GM23338 (cell line): ENCODE results near the gene POLR3E. TPM values are rescaled to one million over a fixed set of nuclear protein-coding genes. Genes with fewer than 3 reads are reported as not detected.

Experiments
- ATAC-seq: fragments of 200-7000 bp; cut with Tn5 transposase; 3 replicates; pipeline ENCODE4 v1.9.1; 2020
- DNase-seq: peaks from one replicate; pipeline ENCODE4 v3.0.0-alpha.2; 2015; ENCODE audit warnings: low spot score
- H2AFZ ChIP-seq: fragments of 200-600 bp; sonication (generic); 2 replicates; pipeline ENCODE4 v1.8.0; 2016; ENCODE audit warnings: antibody characterized with exemption, mild to moderate bottlenecking, moderate library complexity
- H3F3A ChIP-seq: fragments of 200-600 bp; sonication (generic); replicated peaks from 2 replicates; pipeline ENCODE4 v1.8.0; 2017; ENCODE audit warnings: antibody characterized with exemption, mixed run types, low read depth
- H3K27ac ChIP-seq: fragments of 200-600 bp; sonication (generic); 2 replicates; pipeline ENCODE4 v1.6.1; 2016; ENCODE audit warnings: low read depth
- H3K27me3 ChIP-seq: fragments of 200-600 bp; sonication (generic); 2 replicates; pipeline ENCODE4 v1.8.0; 2016; ENCODE audit warnings: mild to moderate bottlenecking, mixed run types, moderate library complexity; ENCODE audit not compliant: insufficient read depth
- H3K36me3 ChIP-seq: fragments of 200-600 bp; sonication (generic); 2 replicates; pipeline ENCODE4 v1.8.0; 2016; ENCODE audit warnings: mild to moderate bottlenecking; ENCODE audit not compliant: insufficient read depth
- H3K4me1 ChIP-seq: fragments of 200-600 bp; sonication (generic); 2 replicates; pipeline ENCODE4 v1.8.0; 2016; ENCODE audit warnings: mild to moderate bottlenecking, moderate library complexity; ENCODE audit not compliant: insufficient read depth
- H3K4me2 ChIP-seq: fragments of 200-600 bp; sonication (generic); 2 replicates; pipeline ENCODE4 v1.7.1; 2017; ENCODE audit warnings: mixed run types
- H3K4me3 ChIP-seq: fragments of 200-600 bp; sonication (generic); 2 replicates; pipeline ENCODE4 v1.6.1; 2016; ENCODE audit warnings: mixed run types
- H3K79me2 ChIP-seq: fragments of 200-600 bp; sonication (generic); replicated peaks from 2 replicates; pipeline ENCODE4 v1.8.0; 2017; ENCODE audit warnings: mild to moderate bottlenecking; ENCODE audit not compliant: insufficient read depth
- H3K9me2 ChIP-seq: fragments of 200-600 bp; sonication (generic); 2 replicates; pipeline ENCODE4 v1.8.0; 2017; ENCODE audit not compliant: insufficient read depth
- H4K20me1 ChIP-seq: fragments of 200-600 bp; sonication (generic); replicated peaks from 2 replicates; pipeline ENCODE4 v1.8.0; 2017; ENCODE audit warnings: mild to moderate bottlenecking; ENCODE audit not compliant: insufficient read depth
- H3K27ac Mint-ChIP-seq: 2 replicates; pipeline ENCODE4 v1.8.0; 2020; ENCODE audit warnings: inconsistent platforms, mild to moderate bottlenecking, moderate library complexity, mixed read lengths
- H3K27me3 Mint-ChIP-seq: 3 replicates; pipeline ENCODE4 v1.8.0; 2022; ENCODE audit warnings: low read depth, mild to moderate bottlenecking, moderate library complexity, mixed read lengths, inconsistent platforms; ENCODE audit not compliant: insufficient read depth, poor library complexity
- H3K36me3 Mint-ChIP-seq: 3 replicates; pipeline ENCODE4 v1.8.0; 2021; ENCODE audit warnings: low read depth, mild to moderate bottlenecking, inconsistent platforms, moderate library complexity, mixed read lengths
- H3K4me1 Mint-ChIP-seq: 3 replicates; pipeline ENCODE4 v1.8.0; 2020; ENCODE audit warnings: mild to moderate bottlenecking, inconsistent platforms, mixed read lengths
- H3K4me3 Mint-ChIP-seq: 3 replicates; pipeline ENCODE4 v1.8.0; 2021; ENCODE audit warnings: moderate library complexity, mild to moderate bottlenecking, inconsistent platforms, mixed read lengths
- H3K9me3 Mint-ChIP-seq: 3 replicates; pipeline ENCODE4 v1.8.0; 2020; ENCODE audit warnings: moderate library complexity, mild to moderate bottlenecking, inconsistent platforms, mixed read lengths
- CREB1 ChIP-seq: fragments of 250-450 bp; sonication (Bioruptor Pico); IDR thresholded peaks from 2 replicates; pipeline ENCODE4 v1.5.0; 2020; ENCODE audit warnings: low read depth, mild to moderate bottlenecking, moderate library complexity
- CTCF ChIP-seq, 2 experiments: fragments of 200-600 bp in 1 of 2; sonication (generic) in 1 of 2; conservative IDR thresholded peaks; 2 replicates each; pipeline versions ENCODE4 v1.5.1 to v1.6.1; 2016 to 2017; ENCODE audit warnings: antibody characterized with exemption in 2 of 2, low read depth in 2 of 2, mild to moderate bottlenecking in 2 of 2, moderate library complexity in 1 of 2
- ETS1 ChIP-seq: IDR thresholded peaks from 2 replicates; pipeline ENCODE4 v1.6.1; 2016; ENCODE audit warnings: antibody characterized with exemption
- EZH2 ChIP-seq: fragments of 200-600 bp; sonication (generic); IDR thresholded peaks from one replicate; pipeline ENCODE4 v1.8.0; 2017; ENCODE audit warnings: antibody characterized with exemption, mild to moderate bottlenecking, low read depth; ENCODE audit not compliant: unreplicated experiment
- EZH2phosphoT487 ChIP-seq: fragments of 200-600 bp; sonication (generic); IDR thresholded peaks from one replicate; pipeline ENCODE4 v1.8.1; 2018; ENCODE audit warnings: antibody characterized with exemption; ENCODE audit not compliant: unreplicated experiment
- JUNB ChIP-seq: IDR thresholded peaks from one replicate; pipeline ENCODE4 v1.6.1; 2016; ENCODE audit warnings: antibody characterized with exemption; ENCODE audit not compliant: unreplicated experiment
- NANOG ChIP-seq: IDR thresholded peaks from 2 replicates; pipeline ENCODE4 v1.6.1; 2016; ENCODE audit warnings: antibody characterized with exemption, borderline replicate concordance
- POLR2AphosphoS5 ChIP-seq: IDR thresholded peaks from 2 replicates; pipeline ENCODE4 v1.6.1; 2016; ENCODE audit warnings: antibody characterized with exemption, low read depth
- REST ChIP-seq: IDR thresholded peaks from one replicate; pipeline ENCODE4 v1.6.1; 2018; ENCODE audit warnings: antibody characterized with exemption; ENCODE audit not compliant: unreplicated experiment
- polyA plus RNA-seq: library from polyadenylated mRNA; unstranded; fragments of >200 nt; fragmentation: Nextera tagmentation; extraction: Ambion mirVana; gene quantifications from 2 replicates; pipeline ENCODE4 v1.2.1, GENCODE V29; 2016
- total RNA-seq: library from RNA; depleted of rRNA; stranded (reverse); fragments of >200 nt; shearing (Covaris generic); gene quantifications from 2 replicates; pipeline ENCODE4 v1.2.3, GENCODE V29; 2014

POLR3E gene
- total and polyA plus RNA-seq, 2 experiments from 2014 or later, result 62.7 to 141 TPM

- H3K9me2 ChIP-seq, result no peaks in the 10 kb centered on the region
- no peaks in the 10 kb centered on the region for H3K27me3 ChIP-seq
- peaks cover 70% of the 10 kb centered on the region for H3K79me2 ChIP-seq
- no peak for DNase-seq
- no peak overlapping the region for H3K4me2 ChIP-seq
- Mint-ChIP-seq H3K4me1 (peaks cover 43% of the 10 kb centered on the region), H3K36me3 (peaks cover 19% of the 10 kb centered on the region; the same call in 2 of the 3 replicates), H3K27ac (no peak overlapping the region), H3K27me3 (no peaks in the 10 kb centered on the region), H3K4me3 (no peak overlapping the region), H3K9me3 (no peaks in the 10 kb centered on the region)
- no peak overlapping the region for H3K4me3 ChIP-seq
- peaks cover 5% of the 10 kb centered on the region; the same call in 1 of the 2 replicates for H3K36me3 ChIP-seq
- TF ChIP-seq REST, result no peak
- no peak for TF ChIP-seq CREB1 (CRISPR knock-in tag)
- H3F3A ChIP-seq, result 0 out of 2 replicates have a peak, but pooled peaks cover 4% of the 10 kb centered on the region
- H2AFZ ChIP-seq, result no peak overlapping the region
- H3K27ac ChIP-seq, result peak overlapping the region; percentile 71
- no peak for ATAC-seq
- peaks cover 51% of the 10 kb centered on the region for H3K4me1 ChIP-seq
- H4K20me1 ChIP-seq, result no peaks in the 10 kb centered on the region
These were observed 59.9 kb downstream of the POLR3E start for GRCh38 chr16:22356930-22357634.

GRCh38 chr16:22357635-22357971 is 60.4 kb downstream of the POLR3E start:
- H3K27me3 ChIP-seq, result no peaks in the 10 kb centered on the region
- H3K9me3 Mint-ChIP-seq, result no peaks in the 10 kb centered on the region
- no peak overlapping the region for H3K4me3 ChIP-seq
- H3K4me3 Mint-ChIP-seq, result no peak overlapping the region
- no peak overlapping the region for H2AFZ ChIP-seq
- no peak for TF ChIP-seq NANOG
- TF ChIP-seq POLR2AphosphoS5, result no peak
- TF ChIP-seq CTCF (conservative IDR thresholded peaks at IDR 0.05; ENCODE audit: low read depth in 2 of 2), result no peak
- TF ChIP-seq EZH2phosphoT487, result no peak
- no peak for TF ChIP-seq REST
- TF ChIP-seq JUNB, result no peak
- no peak for TF ChIP-seq ETS1
- TF ChIP-seq EZH2, result no peak
- ATAC-seq (no peak), DNase-seq (no peak)
- H3K9me2 ChIP-seq, result no peaks in the 10 kb centered on the region
- no peaks in the 10 kb centered on the region for H4K20me1 ChIP-seq
- no peak overlapping the region for H3K27ac Mint-ChIP-seq
- H3K36me3 Mint-ChIP-seq, result peaks cover 19% of the 10 kb centered on the region; the same call in 2 of the 3 replicates
- H3K4me2 ChIP-seq, result 0 out of 2 replicates have a peak overlapping the region, but pooled peaks have one; percentile 2
- peaks cover 51% of the 10 kb centered on the region for H3K4me1 ChIP-seq
- peak overlapping the region; percentile 71 for H3K27ac ChIP-seq
- H3K27me3 Mint-ChIP-seq, result no peaks in the 10 kb centered on the region
- H3K36me3 ChIP-seq, result peaks cover 1% of the 10 kb centered on the region
- peaks cover 65% of the 10 kb centered on the region for H3K79me2 ChIP-seq
- peaks cover 43% of the 10 kb centered on the region for H3K4me1 Mint-ChIP-seq
- H3F3A ChIP-seq, result 0 out of 2 replicates have a peak, but pooled peaks cover 4% of the 10 kb centered on the region
